GM11168 (cell line): ENCODE results near the gene NECAB2.

Experiments used
- in situ Hi-C: fragments of 300-500 bp; cut with MboI; formaldehyde crosslinking; loops from one replicate; pipeline ENCODE4 v1.12.0; 2022; ENCODE audit warnings: low sequenced_read_pairs; ENCODE audit not compliant: unreplicated experiment

Gene NECAB2

DNA sequence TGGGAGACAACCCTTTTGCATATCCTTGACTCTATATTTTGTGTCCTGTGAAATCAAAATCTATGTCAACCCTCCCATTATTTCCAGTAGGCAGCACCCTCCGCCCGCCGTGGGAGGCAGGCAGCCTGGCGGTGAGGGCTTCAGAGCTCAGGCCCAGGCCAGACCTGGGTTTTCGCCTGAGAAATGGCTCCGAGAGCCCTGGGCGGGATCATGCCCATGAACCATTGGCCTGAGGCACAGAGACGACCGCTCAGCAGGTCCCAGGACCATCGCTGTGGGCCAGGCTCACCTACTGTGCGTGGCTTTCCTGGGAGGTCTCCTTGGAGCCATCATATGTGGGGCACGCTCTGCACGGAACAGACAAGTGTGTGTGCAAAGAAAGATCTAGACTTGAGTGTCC lies 80.8 kb downstream of the NECAB2 start:
- in situ Hi-C loops, result no loop called here

DNA sequence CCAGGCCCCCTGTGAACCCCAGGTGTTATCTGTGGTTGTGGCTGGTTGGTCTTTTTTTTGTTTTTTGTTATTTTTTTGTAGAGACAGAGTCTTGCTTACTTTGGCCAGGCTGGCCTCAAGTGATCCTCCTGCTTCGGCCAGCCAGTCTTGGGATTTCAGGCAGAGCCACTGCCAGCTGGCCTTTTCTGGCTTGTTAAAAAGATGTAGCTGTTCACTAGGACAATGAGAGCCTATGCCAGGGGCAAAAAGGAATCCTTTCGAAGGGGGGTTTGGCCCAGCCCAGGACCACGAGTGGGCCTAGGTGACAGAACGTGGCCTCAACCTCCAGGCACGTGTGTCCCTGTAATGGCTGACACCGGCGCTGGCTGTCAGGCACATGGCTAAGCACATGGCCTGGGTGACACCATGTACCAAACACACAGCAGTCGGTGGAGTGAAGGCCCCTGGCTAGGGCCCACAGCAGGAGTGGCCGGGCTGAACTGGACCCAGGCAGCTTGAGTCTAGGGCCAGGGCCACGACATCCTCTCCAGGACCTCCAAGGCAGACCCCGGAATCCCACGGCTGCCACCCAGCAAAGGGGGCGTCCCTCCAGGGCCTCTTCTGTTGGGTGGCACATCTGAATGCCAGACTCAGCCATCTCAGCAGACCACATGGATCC lies 81.5 kb downstream of the NECAB2 start:
- in situ Hi-C loops, result loop anchor here (25.0 kb wide), 1 partner anchor 87 kb away; the partner anchor contains the start of genes NECAB2 and OSGIN1

GRCh38 chr16:84050316-84050715 lies 82.3 kb downstream of the NECAB2 start:
- in situ Hi-C loops, result loop anchor here (25.0 kb wide), 1 partner anchor 88 kb away; the partner anchor contains the start of genes NECAB2 and OSGIN1

DNA sequence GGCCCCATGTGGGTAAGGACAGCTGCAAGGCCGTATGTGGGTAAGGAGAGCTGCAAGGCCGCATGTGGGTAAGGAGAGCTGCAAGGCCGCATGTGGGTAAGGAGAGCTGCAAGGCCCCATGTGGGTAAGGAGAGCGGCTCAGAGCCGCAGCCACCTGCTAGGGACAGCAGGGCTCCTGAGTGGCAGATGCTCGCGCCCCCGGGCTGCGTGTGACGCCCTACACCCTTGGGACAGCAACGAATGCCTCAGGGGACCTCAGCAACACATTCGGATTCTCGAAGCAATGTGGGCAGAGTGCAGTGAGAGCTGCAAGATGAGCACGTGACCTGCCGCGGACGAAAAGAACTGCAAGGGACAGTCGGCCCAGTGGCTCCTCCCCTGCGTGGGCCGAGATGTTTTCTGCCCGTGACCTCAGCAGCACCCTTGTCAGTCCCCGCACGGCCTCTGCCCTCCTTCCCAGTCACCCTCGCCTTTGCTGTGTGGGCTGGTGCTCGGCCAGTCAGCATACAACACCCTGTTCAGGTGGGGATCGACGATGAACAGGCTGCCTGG lies 84.1 kb downstream of the NECAB2 start:
- in situ Hi-C loops, result loop anchor here (25.0 kb wide), 1 partner anchor 90 kb away; the partner anchor contains the start of genes NECAB2 and OSGIN1
